GM23338 (cell line): ENCODE results near the gene OLA1. TPM values are rescaled to one million over a fixed set of nuclear protein-coding genes. Genes with fewer than 3 reads are reported as not detected.

ENCODE experiments used
- ATAC-seq: fragments of 200-7000 bp; cut with Tn5 transposase; 3 replicates; pipeline ENCODE4 v1.9.1; 2020
- DNase-seq: peaks from one replicate; pipeline ENCODE4 v3.0.0-alpha.2; 2015; ENCODE audit warnings: low spot score
- H2AFZ ChIP-seq: fragments of 200-600 bp; sonication (generic); 2 replicates; pipeline ENCODE4 v1.8.0; 2016; ENCODE audit warnings: antibody characterized with exemption, mild to moderate bottlenecking, moderate library complexity
- H3F3A ChIP-seq: fragments of 200-600 bp; sonication (generic); replicated peaks from 2 replicates; pipeline ENCODE4 v1.8.0; 2017; ENCODE audit warnings: antibody characterized with exemption, mixed run types, low read depth
- H3K27ac ChIP-seq: fragments of 200-600 bp; sonication (generic); 2 replicates; pipeline ENCODE4 v1.6.1; 2016; ENCODE audit warnings: low read depth
- H3K27me3 ChIP-seq: fragments of 200-600 bp; sonication (generic); 2 replicates; pipeline ENCODE4 v1.8.0; 2016; ENCODE audit warnings: mild to moderate bottlenecking, mixed run types, moderate library complexity; ENCODE audit not compliant: insufficient read depth
- H3K36me3 ChIP-seq: fragments of 200-600 bp; sonication (generic); 2 replicates; pipeline ENCODE4 v1.8.0; 2016; ENCODE audit warnings: mild to moderate bottlenecking; ENCODE audit not compliant: insufficient read depth
- H3K4me1 ChIP-seq: fragments of 200-600 bp; sonication (generic); 2 replicates; pipeline ENCODE4 v1.8.0; 2016; ENCODE audit warnings: mild to moderate bottlenecking, moderate library complexity; ENCODE audit not compliant: insufficient read depth
- H3K4me2 ChIP-seq: fragments of 200-600 bp; sonication (generic); 2 replicates; pipeline ENCODE4 v1.7.1; 2017; ENCODE audit warnings: mixed run types
- H3K4me3 ChIP-seq: fragments of 200-600 bp; sonication (generic); 2 replicates; pipeline ENCODE4 v1.6.1; 2016; ENCODE audit warnings: mixed run types
- H3K79me2 ChIP-seq: fragments of 200-600 bp; sonication (generic); replicated peaks from 2 replicates; pipeline ENCODE4 v1.8.0; 2017; ENCODE audit warnings: mild to moderate bottlenecking; ENCODE audit not compliant: insufficient read depth
- H3K9me2 ChIP-seq: fragments of 200-600 bp; sonication (generic); 2 replicates; pipeline ENCODE4 v1.8.0; 2017; ENCODE audit not compliant: insufficient read depth
- H4K20me1 ChIP-seq: fragments of 200-600 bp; sonication (generic); replicated peaks from 2 replicates; pipeline ENCODE4 v1.8.0; 2017; ENCODE audit warnings: mild to moderate bottlenecking; ENCODE audit not compliant: insufficient read depth
- H3K27ac Mint-ChIP-seq: 2 replicates; pipeline ENCODE4 v1.8.0; 2020; ENCODE audit warnings: inconsistent platforms, mild to moderate bottlenecking, moderate library complexity, mixed read lengths
- H3K27me3 Mint-ChIP-seq: 3 replicates; pipeline ENCODE4 v1.8.0; 2022; ENCODE audit warnings: low read depth, mild to moderate bottlenecking, moderate library complexity, mixed read lengths, inconsistent platforms; ENCODE audit not compliant: insufficient read depth, poor library complexity
- H3K36me3 Mint-ChIP-seq: 3 replicates; pipeline ENCODE4 v1.8.0; 2021; ENCODE audit warnings: low read depth, mild to moderate bottlenecking, inconsistent platforms, moderate library complexity, mixed read lengths
- H3K4me1 Mint-ChIP-seq: 3 replicates; pipeline ENCODE4 v1.8.0; 2020; ENCODE audit warnings: mild to moderate bottlenecking, inconsistent platforms, mixed read lengths
- H3K4me3 Mint-ChIP-seq: 3 replicates; pipeline ENCODE4 v1.8.0; 2021; ENCODE audit warnings: moderate library complexity, mild to moderate bottlenecking, inconsistent platforms, mixed read lengths
- H3K9me3 Mint-ChIP-seq: 3 replicates; pipeline ENCODE4 v1.8.0; 2020; ENCODE audit warnings: moderate library complexity, mild to moderate bottlenecking, inconsistent platforms, mixed read lengths
- CREB1 ChIP-seq: fragments of 250-450 bp; sonication (Bioruptor Pico); IDR thresholded peaks from 2 replicates; pipeline ENCODE4 v1.5.0; 2020; ENCODE audit warnings: low read depth, mild to moderate bottlenecking, moderate library complexity
- CTCF ChIP-seq, 2 experiments: fragments of 200-600 bp in 1 of 2; sonication (generic) in 1 of 2; conservative IDR thresholded peaks; 2 replicates each; pipeline versions ENCODE4 v1.5.1 to v1.6.1; 2016 to 2017; ENCODE audit warnings: antibody characterized with exemption in 2 of 2, low read depth in 2 of 2, mild to moderate bottlenecking in 2 of 2, moderate library complexity in 1 of 2
- ETS1 ChIP-seq: IDR thresholded peaks from 2 replicates; pipeline ENCODE4 v1.6.1; 2016; ENCODE audit warnings: antibody characterized with exemption
- EZH2 ChIP-seq: fragments of 200-600 bp; sonication (generic); IDR thresholded peaks from one replicate; pipeline ENCODE4 v1.8.0; 2017; ENCODE audit warnings: antibody characterized with exemption, mild to moderate bottlenecking, low read depth; ENCODE audit not compliant: unreplicated experiment
- EZH2phosphoT487 ChIP-seq: fragments of 200-600 bp; sonication (generic); IDR thresholded peaks from one replicate; pipeline ENCODE4 v1.8.1; 2018; ENCODE audit warnings: antibody characterized with exemption; ENCODE audit not compliant: unreplicated experiment
- JUNB ChIP-seq: IDR thresholded peaks from one replicate; pipeline ENCODE4 v1.6.1; 2016; ENCODE audit warnings: antibody characterized with exemption; ENCODE audit not compliant: unreplicated experiment
- NANOG ChIP-seq: IDR thresholded peaks from 2 replicates; pipeline ENCODE4 v1.6.1; 2016; ENCODE audit warnings: antibody characterized with exemption, borderline replicate concordance
- POLR2AphosphoS5 ChIP-seq: IDR thresholded peaks from 2 replicates; pipeline ENCODE4 v1.6.1; 2016; ENCODE audit warnings: antibody characterized with exemption, low read depth
- REST ChIP-seq: IDR thresholded peaks from one replicate; pipeline ENCODE4 v1.6.1; 2018; ENCODE audit warnings: antibody characterized with exemption; ENCODE audit not compliant: unreplicated experiment
- STAT1 ChIP-seq: IDR thresholded peaks from one replicate; pipeline ENCODE4 v1.6.1; 2016; ENCODE audit warnings: antibody characterized with exemption; ENCODE audit not compliant: unreplicated experiment
- ZNF114 ChIP-seq: fragments of 250-450 bp; sonication (Bioruptor Pico); IDR thresholded peaks from 2 replicates; pipeline ENCODE4 v1.5.0; 2020; ENCODE audit warnings: mild to moderate bottlenecking, moderate library complexity
- ZNF331 ChIP-seq: fragments of 250-450 bp; sonication (Bioruptor Pico); IDR thresholded peaks from 2 replicates; pipeline ENCODE4 v1.5.0; 2020; ENCODE audit warnings: low read depth, mild to moderate bottlenecking, moderate library complexity
- polyA plus RNA-seq: library from polyadenylated mRNA; unstranded; fragments of >200 nt; fragmentation: Nextera tagmentation; extraction: Ambion mirVana; gene quantifications from 2 replicates; pipeline ENCODE4 v1.2.1, GENCODE V29; 2016
- total RNA-seq: library from RNA; depleted of rRNA; stranded (reverse); fragments of >200 nt; shearing (Covaris generic); gene quantifications from 2 replicates; pipeline ENCODE4 v1.2.3, GENCODE V29; 2014
- TF ChIP-seq, protein P1 (sequence below): fragments of 250-450 bp; sonication (Bioruptor Pico); IDR thresholded peaks from 2 replicates; pipeline ENCODE4 v1.5.0; 2020; ENCODE audit warnings: mild to moderate bottlenecking, moderate library complexity

The OLA1 gene
- total and polyA plus RNA-seq, 2 experiments from 2014 or later, result 104 to 242 TPM

- ATAC-seq, result no peak
- no peaks in the 10 kb centered on the region for H3K9me2 ChIP-seq
- H3K4me3 Mint-ChIP-seq, result no peak overlapping the region
- H3K4me3 ChIP-seq, result no peak overlapping the region
- H3K27me3 ChIP-seq, result no peaks in the 10 kb centered on the region
- peaks cover 19% of the 10 kb centered on the region; the same call in 2 of the 3 replicates for H3K4me1 Mint-ChIP-seq
- TF ChIP-seq ETS1 (no peak), POLR2AphosphoS5 (no peak), CTCF (conservative IDR thresholded peaks at IDR 0.05; ENCODE audit: low read depth in 2 of 2) (no peak), ZNF114 (CRISPR knock-in tag) (no peak), NANOG (no peak), REST (no peak), CREB1 (CRISPR knock-in tag) (no peak), ZNF331 (CRISPR knock-in tag) (no peak), EZH2 (no peak), STAT1 (no peak), JUNB (no peak), EZH2phosphoT487 (no peak)
- TF ChIP-seq, protein P1, sequence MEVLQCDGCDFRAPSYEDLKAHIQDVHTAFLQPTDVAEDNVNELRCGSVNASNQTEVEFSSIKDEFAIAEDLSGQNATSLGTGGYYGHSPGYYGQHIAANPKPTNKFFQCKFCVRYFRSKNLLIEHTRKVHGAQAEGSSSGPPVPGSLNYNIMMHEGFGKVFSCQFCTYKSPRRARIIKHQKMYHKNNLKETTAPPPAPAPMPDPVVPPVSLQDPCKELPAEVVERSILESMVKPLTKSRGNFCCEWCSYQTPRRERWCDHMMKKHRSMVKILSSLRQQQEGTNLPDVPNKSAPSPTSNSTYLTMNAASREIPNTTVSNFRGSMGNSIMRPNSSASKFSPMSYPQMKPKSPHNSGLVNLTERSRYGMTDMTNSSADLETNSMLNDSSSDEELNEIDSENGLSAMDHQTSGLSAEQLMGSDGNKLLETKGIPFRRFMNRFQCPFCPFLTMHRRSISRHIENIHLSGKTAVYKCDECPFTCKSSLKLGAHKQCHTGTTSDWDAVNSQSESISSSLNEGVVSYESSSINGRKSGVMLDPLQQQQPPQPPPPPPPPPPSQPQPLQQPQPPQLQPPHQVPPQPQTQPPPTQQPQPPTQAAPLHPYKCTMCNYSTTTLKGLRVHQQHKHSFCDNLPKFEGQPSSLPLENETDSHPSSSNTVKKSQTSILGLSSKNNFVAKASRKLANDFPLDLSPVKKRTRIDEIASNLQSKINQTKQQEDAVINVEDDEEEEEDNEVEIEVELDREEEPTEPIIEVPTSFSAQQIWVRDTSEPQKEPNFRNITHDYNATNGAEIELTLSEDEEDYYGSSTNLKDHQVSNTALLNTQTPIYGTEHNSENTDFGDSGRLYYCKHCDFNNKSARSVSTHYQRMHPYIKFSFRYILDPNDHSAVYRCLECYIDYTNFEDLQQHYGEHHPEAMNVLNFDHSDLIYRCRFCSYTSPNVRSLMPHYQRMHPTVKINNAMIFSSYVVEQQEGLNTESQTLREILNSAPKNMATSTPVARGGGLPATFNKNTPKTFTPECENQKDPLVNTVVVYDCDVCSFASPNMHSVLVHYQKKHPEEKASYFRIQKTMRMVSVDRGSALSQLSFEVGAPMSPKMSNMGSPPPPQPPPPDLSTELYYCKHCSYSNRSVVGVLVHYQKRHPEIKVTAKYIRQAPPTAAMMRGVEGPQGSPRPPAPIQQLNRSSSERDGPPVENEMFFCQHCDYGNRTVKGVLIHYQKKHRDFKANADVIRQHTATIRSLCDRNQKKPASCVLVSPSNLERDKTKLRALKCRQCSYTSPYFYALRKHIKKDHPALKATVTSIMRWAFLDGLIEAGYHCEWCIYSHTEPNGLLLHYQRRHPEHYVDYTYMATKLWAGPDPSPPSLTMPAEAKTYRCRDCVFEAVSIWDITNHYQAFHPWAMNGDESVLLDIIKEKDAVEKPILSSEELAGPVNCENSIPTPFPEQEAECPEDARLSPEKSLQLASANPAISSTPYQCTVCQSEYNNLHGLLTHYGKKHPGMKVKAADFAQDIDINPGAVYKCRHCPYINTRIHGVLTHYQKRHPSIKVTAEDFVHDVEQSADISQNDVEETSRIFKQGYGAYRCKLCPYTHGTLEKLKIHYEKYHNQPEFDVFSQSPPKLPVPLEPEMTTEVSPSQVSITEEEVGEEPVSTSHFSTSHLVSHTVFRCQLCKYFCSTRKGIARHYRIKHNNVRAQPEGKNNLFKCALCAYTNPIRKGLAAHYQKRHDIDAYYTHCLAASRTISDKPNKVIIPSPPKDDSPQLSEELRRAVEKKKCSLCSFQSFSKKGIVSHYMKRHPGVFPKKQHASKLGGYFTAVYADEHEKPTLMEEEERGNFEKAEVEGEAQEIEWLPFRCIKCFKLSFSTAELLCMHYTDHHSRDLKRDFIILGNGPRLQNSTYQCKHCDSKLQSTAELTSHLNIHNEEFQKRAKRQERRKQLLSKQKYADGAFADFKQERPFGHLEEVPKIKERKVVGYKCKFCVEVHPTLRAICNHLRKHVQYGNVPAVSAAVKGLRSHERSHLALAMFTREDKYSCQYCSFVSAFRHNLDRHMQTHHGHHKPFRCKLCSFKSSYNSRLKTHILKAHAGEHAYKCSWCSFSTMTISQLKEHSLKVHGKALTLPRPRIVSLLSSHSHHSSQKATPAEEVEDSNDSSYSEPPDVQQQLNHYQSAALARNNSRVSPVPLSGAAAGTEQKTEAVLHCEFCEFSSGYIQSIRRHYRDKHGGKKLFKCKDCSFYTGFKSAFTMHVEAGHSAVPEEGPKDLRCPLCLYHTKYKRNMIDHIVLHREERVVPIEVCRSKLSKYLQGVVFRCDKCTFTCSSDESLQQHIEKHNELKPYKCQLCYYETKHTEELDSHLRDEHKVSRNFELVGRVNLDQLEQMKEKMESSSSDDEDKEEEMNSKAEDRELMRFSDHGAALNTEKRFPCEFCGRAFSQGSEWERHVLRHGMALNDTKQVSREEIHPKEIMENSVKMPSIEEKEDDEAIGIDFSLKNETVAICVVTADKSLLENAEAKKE (CRISPR knock-in tag), result no peak
- no peak overlapping the region for H3K27ac Mint-ChIP-seq
- H2AFZ ChIP-seq, result no peak overlapping the region
- peaks cover 14% of the 10 kb centered on the region for H3K4me1 ChIP-seq
- H3K79me2 ChIP-seq, result no peaks in the 10 kb centered on the region
- no peak for DNase-seq
- H3K27ac ChIP-seq, result no peak overlapping the region
- no peaks in the 10 kb centered on the region for H3K36me3 ChIP-seq
- H3F3A ChIP-seq, result no peaks in the 10 kb centered on the region
- H4K20me1 ChIP-seq, result no peaks in the 10 kb centered on the region
- no peaks in the 10 kb centered on the region for H3K27me3 Mint-ChIP-seq
- no peaks in the 10 kb centered on the region for H3K9me3 Mint-ChIP-seq
- H3K36me3 Mint-ChIP-seq, result peaks cover 2% of the 10 kb centered on the region; the same call in 1 of the 3 replicates
- H3K4me2 ChIP-seq, result no peak overlapping the region
Observed at GRCh38 chr2:174086708-174087107, 161.6 kb downstream of the OLA1 start.
